Measurements from ENCODE around the gene SLC7A6OS. TPM values are rescaled to one million over a fixed set of nuclear protein-coding genes. Genes with fewer than 3 reads are reported as not detected.

SLC7A6OS gene
- total RNA-seq, 4 donors from 2014 or later, result 13.4 to 19.5 (median 14.2) TPM

DNA sequence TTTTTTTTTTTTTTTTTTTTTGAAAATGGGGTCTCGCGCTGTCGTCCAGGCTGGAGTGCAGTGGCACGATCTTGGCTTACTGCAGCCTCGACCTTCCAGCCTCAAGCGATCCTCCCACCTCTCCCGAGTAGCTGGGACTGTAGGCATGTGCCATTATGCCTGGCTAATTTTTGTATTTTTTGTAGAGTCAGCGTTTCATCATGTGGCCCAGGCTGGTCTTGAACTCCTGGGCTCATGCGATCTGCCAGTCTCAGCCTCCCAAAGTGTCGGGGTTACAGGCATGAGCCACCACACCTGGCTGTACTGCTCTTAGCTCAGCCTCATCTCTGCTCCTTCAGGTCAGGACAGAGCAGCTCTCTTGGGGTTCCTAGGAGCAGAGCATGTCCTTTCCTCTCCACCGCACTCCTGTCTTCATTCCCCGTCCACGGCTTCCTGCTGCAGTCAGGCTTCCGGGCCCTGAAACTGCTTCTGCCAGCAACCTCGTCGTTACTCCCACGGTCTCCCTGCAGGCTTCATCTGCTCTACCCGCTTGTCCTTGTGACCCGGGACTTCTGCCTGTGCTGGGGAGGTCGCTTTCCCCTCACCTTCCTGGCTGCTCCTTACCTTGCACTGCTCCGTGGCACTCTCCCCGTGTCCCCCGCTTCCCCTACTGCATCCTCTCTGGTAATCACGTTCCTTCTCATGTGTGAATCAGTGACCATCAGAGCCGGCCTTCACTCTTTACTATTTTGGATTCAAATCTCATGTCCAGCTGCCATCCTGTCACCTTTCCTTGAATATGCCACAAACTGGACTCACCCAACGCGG, 38.1 kb upstream of the SLC7A6OS start:
- no peak for DNase-seq (ENCODE audit: low spot score in 2 of 2)
- Histone ChIP-seq H3K27ac (no peak overlapping the region), H3K36me3 (peaks cover 0 to 94% (median 13%) of the 10 kb centered on the region in 3 donors), H3K4me3 (no peak overlapping the region), H3K27me3 (no peaks in the 10 kb centered on the region), H3K9me3 (no peaks in the 10 kb centered on the region), H3K4me1 (no peaks in the 10 kb centered on the region)
- TF ChIP-seq, protein P1, sequence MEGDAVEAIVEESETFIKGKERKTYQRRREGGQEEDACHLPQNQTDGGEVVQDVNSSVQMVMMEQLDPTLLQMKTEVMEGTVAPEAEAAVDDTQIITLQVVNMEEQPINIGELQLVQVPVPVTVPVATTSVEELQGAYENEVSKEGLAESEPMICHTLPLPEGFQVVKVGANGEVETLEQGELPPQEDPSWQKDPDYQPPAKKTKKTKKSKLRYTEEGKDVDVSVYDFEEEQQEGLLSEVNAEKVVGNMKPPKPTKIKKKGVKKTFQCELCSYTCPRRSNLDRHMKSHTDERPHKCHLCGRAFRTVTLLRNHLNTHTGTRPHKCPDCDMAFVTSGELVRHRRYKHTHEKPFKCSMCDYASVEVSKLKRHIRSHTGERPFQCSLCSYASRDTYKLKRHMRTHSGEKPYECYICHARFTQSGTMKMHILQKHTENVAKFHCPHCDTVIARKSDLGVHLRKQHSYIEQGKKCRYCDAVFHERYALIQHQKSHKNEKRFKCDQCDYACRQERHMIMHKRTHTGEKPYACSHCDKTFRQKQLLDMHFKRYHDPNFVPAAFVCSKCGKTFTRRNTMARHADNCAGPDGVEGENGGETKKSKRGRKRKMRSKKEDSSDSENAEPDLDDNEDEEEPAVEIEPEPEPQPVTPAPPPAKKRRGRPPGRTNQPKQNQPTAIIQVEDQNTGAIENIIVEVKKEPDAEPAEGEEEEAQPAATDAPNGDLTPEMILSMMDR (IDR thresholded peaks at IDR 0.05), result no peak
- TF ChIP-seq EP300 (IDR thresholded peaks at IDR 0.05) (no peak), POLR2A (IDR thresholded peaks at IDR 0.05) (no peak)
- WGBS, 2 donors, result 91 to 92% methylated on average over 27 of the region's 27 CpGs

DNA sequence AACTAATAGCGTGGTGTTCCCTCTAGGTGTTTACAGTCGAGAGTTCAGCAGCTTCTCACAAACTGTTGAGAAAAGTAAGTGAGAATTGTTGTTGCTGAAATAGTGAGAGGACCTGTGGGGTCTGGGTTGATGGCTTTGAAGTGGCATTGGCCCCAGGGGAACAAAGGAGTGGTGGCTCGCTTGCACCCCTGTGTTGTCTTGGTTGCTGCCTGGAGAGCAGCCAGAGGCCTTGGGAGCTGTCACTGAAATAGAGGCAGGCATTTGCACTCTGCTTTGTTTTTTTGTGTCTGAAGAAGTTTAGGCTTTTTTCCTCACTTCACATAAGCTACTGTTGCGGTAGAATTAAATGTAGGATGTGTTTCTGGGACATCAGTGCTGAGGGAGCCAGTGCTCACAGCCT, 36.9 kb upstream of the SLC7A6OS start:
- H3K27ac ChIP-seq, result no peak overlapping the region
- H3K9me3 ChIP-seq, result no peaks in the 10 kb centered on the region
- peaks cover 0 to 94% (median 8%) of the 10 kb centered on the region in 3 donors for H3K36me3 ChIP-seq
- 80 to 91% methylated on average over 4 of the region's 4 CpGs for WGBS, 2 donors
- DNase-seq (ENCODE audit: low spot score in 2 of 2), result no peak
- H3K27me3 ChIP-seq, result no peaks in the 10 kb centered on the region
- TF ChIP-seq EP300 (IDR thresholded peaks at IDR 0.05) (no peak), POLR2A (IDR thresholded peaks at IDR 0.05) (no peak)
- TF ChIP-seq, protein P1 (IDR thresholded peaks at IDR 0.05), result no peak
- H3K4me3 ChIP-seq, result no peak overlapping the region
- H3K4me1 ChIP-seq, result no peaks in the 10 kb centered on the region

DNA sequence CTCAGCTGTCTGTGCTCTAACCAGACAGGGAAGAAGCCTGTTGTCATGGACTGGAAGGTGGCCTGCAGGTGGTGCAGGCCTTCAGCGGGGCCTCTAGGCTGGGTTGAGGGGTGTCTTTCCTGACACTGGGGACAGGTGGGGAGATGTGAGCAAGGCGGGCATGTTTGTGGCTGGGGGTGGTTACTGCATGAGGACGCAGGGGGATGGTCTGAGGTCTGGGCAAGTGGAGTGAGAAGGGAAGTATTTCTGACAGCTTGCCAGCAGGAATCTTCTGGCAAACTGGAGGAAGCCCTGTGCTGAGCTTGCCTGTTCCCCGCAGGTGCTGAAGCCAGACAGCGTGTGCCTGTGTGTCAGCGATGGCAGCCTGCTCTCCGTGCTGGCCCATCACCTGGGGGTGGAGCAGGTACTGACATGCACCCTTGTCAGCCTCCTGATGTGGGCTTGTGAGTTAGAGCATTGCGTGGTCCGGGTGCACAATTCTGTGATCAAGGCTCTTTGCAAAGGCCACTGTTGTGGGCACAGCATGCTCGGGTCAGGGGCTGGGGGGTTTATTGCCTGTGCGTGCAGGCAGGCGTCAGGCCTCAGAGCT, 36.2 kb upstream of the SLC7A6OS start:
- H3K27me3 ChIP-seq, result no peaks in the 10 kb centered on the region
- H3K36me3 ChIP-seq, result peaks cover 0 to 94% (median 8%) of the 10 kb centered on the region in 3 donors
- DNase-seq (ENCODE audit: low spot score in 2 of 2), result no peak
- no peak overlapping the region for H3K27ac ChIP-seq
- no peak overlapping the region for H3K4me3 ChIP-seq
- WGBS, 2 donors, result 82 to 87% methylated on average over 12 of the region's 12 CpGs
- TF ChIP-seq, protein P1 (IDR thresholded peaks at IDR 0.05), result no peak
- no peak for TF ChIP-seq EP300 (IDR thresholded peaks at IDR 0.05)
- no peak for TF ChIP-seq POLR2A (IDR thresholded peaks at IDR 0.05)
- H3K4me1 ChIP-seq, result peaks cover 0 to under 1% (median 0%) of the 10 kb centered on the region in 4 donors
- H3K9me3 ChIP-seq, result no peaks in the 10 kb centered on the region

DNA sequence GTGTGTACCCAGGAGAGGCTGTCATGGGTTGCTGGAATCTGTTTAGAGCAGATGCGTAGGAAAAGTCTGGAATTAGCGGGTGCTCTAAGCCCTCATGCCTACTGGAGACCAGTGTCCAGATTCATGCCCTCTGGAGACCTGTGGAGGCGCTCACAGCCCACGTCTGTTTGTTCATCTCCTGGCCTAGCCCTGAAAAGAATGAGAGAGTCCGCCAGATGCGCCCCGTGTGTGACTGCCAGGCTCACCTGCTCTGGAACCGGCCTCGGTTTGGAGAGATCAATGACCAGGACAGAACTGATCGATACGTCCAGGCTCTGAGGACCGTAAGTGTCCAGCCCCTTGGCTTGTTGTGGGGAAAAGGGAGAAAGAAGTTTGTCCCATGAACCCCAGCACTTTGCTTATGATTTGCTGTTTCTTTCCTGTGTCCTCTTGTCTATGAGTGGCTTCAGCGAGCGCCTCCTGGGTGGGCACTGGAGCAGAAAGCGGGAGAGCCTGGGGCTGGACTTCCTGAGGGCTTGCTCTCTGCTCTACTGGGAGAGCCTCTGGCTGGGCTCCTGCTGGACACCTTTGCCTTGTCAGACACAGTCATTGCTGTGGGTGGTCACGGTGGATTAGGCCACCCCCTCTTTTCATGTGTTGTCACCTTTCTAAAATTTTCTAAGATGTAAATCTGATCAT, 35.4 kb upstream of the SLC7A6OS start:
- Histone ChIP-seq H3K4me1 (peaks cover 0 to 4% (median 0%) of the 10 kb centered on the region in 4 donors), H3K36me3 (peaks cover 0 to 94% (median 8%) of the 10 kb centered on the region in 3 donors), H3K4me3 (no peak overlapping the region), H3K9me3 (no peaks in the 10 kb centered on the region), H3K27ac (no peak overlapping the region), H3K27me3 (no peaks in the 10 kb centered on the region)
- 90 to 98% methylated on average over 16 of the region's 16 CpGs for WGBS, 2 donors
- DNase-seq (ENCODE audit: low spot score in 2 of 2), result no peak
- TF ChIP-seq POLR2A (IDR thresholded peaks at IDR 0.05) (no peak), EP300 (IDR thresholded peaks at IDR 0.05) (no peak)
- TF ChIP-seq, protein P1 (IDR thresholded peaks at IDR 0.05), result no peak

Data from tibial nerve (tissue), 4 donors.